ENCODE data around the gene IFNA16.
A peak's percentile ranks its signal among the peaks of the same experiment; 100 is the strongest.
"Not testable (repeated sequence)": the region's sequence is repeated elsewhere in the genome, so short reads cannot be mapped to it uniquely, and the experiment has no call there.

Gene IFNA16

DNA sequence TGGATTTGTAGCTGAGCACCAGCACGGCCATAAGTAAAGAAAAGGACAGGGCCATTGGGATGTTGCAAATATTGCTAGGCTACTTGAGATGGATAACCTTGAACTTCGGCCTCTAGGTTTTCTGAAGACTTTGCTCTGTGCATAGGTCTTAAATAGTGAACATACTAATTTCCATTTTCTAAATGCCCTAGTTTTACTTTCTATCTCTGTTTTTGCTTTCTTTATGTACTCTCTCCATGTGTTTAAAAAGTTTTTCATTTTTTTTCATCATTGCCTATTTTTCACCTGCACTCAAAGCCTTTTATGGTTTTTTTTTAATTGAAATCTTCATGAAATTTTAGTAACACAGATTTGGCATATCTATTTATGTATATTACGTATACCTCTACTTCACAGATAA lies 10.1 kb downstream of the IFNA16 start, which contains the start of gene IFNA10:
Gene IFNA10, minus strand, starts transcription at position 101 of the 400 bp plus-strand sequence. Its CDS starts 46 bp downstream, at position 55.
- H3K4me3 ChIP-seq (ENCODE audit: low read depth, low read length); H3K36me3 ChIP-seq (ENCODE audit: control insufficient read depth in 2 of 2, insufficient read depth in 1 of 2, low read length in 2 of 2); H3K4me1 ChIP-seq (ENCODE audit: control insufficient read depth, insufficient read depth, low read length); H3K27ac ChIP-seq (ENCODE audit: extremely low read depth, low read depth, low read length); POLR2A ChIA-PET; H3K9me3 ChIP-seq (ENCODE audit: control insufficient read depth, insufficient read depth, low read depth, low read length): not testable (repeated sequence)
- CTCF ChIA-PET: interaction anchor here (0.6 to 1.4 kb wide), 4 partner anchors 12 to 770 kb away, joined by 3 to 5 read pairs (median 5); no protein-coding TSS in a partner anchor

DNA sequence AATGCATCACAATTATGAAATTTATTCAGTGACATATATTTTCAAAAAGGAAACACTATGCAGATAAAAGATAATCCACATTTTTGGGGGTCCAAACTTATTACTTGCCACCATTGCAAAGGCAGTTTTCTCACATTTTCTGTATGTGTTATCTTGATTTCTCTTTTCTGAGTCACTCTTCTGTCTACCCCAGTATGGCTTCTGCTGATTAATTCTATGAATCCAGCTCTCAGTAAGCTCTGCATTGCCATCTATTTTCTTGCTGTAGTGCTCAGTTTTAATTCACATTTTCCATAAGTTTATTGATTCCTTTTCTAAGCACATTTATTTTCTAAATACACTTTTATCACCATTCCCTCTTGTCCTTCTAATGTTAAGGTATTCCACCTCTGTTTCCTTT lies 11.9 kb downstream of the IFNA16 start:
- no peak for TF ChIP-seq ZNF214 (tag by site-specific recombination; IDR thresholded peaks at IDR 0.05; ENCODE audit: borderline replicate concordance)
- CTCF ChIA-PET: no interaction called here
- Histone ChIP-seq H3K36me3 (ENCODE audit: control insufficient read depth in 2 of 2, insufficient read depth in 1 of 2, low read length in 2 of 2) (no peaks in the 10 kb centered on the region), H3K9me3 (ENCODE audit: control insufficient read depth, insufficient read depth, low read depth, low read length) (no peaks in the 10 kb centered on the region), H3K27ac (ENCODE audit: extremely low read depth, low read depth, low read length) (no peak overlapping the region), H3K4me3 (ENCODE audit: low read depth, low read length) (no peak overlapping the region), H3K4me1 (ENCODE audit: control insufficient read depth, insufficient read depth, low read length) (no peaks in the 10 kb centered on the region)
- POLR2A ChIA-PET: no interaction called here

DNA sequence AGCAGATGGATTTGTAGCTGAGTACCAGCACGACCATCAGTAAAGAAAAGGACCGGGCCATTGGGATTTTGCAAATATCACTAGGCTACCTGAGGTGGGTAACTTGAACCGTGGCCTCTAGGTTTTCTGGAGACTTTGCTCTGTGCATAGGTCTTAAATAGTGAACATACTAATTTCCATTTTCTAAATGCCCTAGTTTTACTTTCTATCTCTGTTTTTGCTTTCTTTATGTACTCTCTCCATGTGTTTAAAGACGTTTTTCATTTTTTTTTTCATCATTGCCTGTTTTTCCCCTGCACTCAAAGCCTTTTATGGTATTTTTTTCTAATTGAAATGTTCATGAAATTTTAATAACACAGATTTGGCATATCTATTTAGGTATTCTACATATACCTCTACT lies 15.0 kb downstream of the IFNA16 start, which contains the start of gene IFNA7:
Gene IFNA7, minus strand, starts transcription at position 101 of the 400 bp plus-strand sequence. Its CDS starts 40 bp downstream, at position 61.
- POLR2A ChIA-PET; H3K4me3 ChIP-seq (ENCODE audit: low read depth, low read length); H3K36me3 ChIP-seq (ENCODE audit: control insufficient read depth in 2 of 2, insufficient read depth in 1 of 2, low read length in 2 of 2); H3K4me1 ChIP-seq (ENCODE audit: control insufficient read depth, insufficient read depth, low read length); H3K27ac ChIP-seq (ENCODE audit: extremely low read depth, low read depth, low read length); H3K9me3 ChIP-seq (ENCODE audit: control insufficient read depth, insufficient read depth, low read depth, low read length): not testable (repeated sequence)
- CTCF ChIA-PET: interaction anchor here (0.7 to 2.5 kb wide), 2 partner anchors 11 to 27 kb away, joined by 4 to 8 read pairs; no protein-coding TSS in a partner anchor

DNA sequence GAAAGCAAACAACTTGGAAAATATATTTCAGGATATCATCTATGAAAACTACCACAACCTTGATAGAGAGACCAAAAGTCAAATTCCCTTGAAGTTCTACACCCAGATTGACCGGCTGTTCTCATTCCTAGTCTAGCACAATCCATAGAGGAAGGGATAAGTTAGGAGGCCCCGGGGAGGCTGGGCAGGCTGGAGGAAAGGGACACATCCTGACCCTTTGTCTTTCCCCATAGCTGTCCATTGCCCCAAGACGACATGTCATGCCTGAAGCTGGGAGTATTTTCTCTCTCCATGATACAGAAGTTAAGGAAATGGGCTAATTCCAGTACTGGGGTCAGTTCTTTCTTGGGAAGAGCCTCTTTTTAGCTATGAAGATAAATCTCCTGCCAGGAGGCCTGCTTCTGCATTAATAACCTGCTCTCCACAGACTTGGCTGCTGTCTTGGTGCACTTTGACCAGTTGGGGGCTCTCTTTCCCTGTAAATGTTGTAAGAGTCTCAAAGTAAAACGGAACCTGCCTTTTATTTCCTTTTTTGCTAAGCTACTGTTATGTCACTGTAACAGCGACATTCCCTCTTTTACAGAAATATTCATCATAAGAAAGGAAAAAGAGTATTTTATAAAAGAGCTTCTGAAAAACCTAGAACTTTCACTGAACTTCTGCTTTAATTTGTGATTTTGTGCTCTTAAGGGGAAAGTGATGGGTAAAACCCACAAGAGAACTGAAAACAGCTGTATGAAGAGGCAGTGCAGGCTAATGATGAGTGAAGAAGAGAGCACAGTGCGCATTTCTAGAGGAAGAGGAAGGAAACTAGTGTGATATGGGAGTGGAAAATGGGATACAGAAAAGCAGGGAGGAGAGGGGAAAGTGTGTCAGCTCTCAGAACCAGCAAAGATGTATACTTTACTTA lies 22.0 kb downstream of the IFNA16 start:
- not testable (repeated sequence) for H3K9me3 ChIP-seq (ENCODE audit: control insufficient read depth, insufficient read depth, low read depth, low read length); H3K27ac ChIP-seq (ENCODE audit: extremely low read depth, low read depth, low read length); H3K4me1 ChIP-seq (ENCODE audit: control insufficient read depth, insufficient read depth, low read length); H3K4me3 ChIP-seq (ENCODE audit: low read depth, low read length); H3K36me3 ChIP-seq (ENCODE audit: control insufficient read depth in 2 of 2, insufficient read depth in 1 of 2, low read length in 2 of 2)
- 0 out of 2 replicates have a peak, but pooled peaks have one; percentile 28 for TF ChIP-seq ZNF660 (tag by site-specific recombination; IDR thresholded peaks at IDR 0.05)
- peak; percentile 78 for TF ChIP-seq ZNF654 (tag by site-specific recombination; IDR thresholded peaks at IDR 0.05; ENCODE audit: low read depth)
- peak; percentile 42; the same call in 1 of the 2 replicates for TF ChIP-seq PRDM1 (tag by site-specific recombination; IDR thresholded peaks at IDR 0.05)
- ChIA-PET POLR2A (interaction anchor here (0.6 kb wide), 1 partner anchor 18 kb away, joined by 3 read pairs; no protein-coding TSS in a partner anchor), CTCF (interaction anchor here (0.6 to 3.7 kb wide), 40 partner anchors 9 to 1316 kb away, joined by 3 to 24 read pairs (median 4); partner anchors contain the start of gene IFNW1)

DNA sequence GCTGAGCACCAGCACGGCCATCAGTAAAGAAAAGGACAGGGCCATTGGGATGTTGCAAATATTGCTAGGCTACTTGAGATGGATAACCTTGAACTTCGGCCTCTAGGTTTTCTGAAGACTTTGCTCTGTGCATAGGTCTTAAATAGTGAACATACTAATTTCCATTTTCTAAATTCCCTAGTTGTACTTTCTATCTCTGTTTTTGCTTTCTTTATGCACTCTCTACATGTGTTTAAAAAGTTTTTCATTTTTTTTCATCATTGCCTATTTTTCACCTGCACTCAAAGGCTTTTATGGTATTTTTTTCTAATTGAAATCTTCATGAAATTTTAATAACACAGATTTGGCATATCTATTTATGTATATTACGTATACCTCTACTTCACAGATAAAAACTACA lies 29.6 kb downstream of the IFNA16 start, which contains the start of gene IFNA4:
Gene IFNA4, minus strand, starts transcription at position 101 of the 400 bp plus-strand sequence. Its CDS starts 56 bp downstream, at position 45.
- not testable (repeated sequence) for H3K36me3 ChIP-seq (ENCODE audit: control insufficient read depth in 2 of 2, insufficient read depth in 1 of 2, low read length in 2 of 2); H3K9me3 ChIP-seq (ENCODE audit: control insufficient read depth, insufficient read depth, low read depth, low read length); H3K4me1 ChIP-seq (ENCODE audit: control insufficient read depth, insufficient read depth, low read length); H3K4me3 ChIP-seq (ENCODE audit: low read depth, low read length); H3K27ac ChIP-seq (ENCODE audit: extremely low read depth, low read depth, low read length)
- ChIA-PET CTCF (interaction anchor here (0.7 kb wide), 1 partner anchor 386 kb away, joined by 3 read pairs; no protein-coding TSS in a partner anchor), POLR2A (interaction anchor here (0.6 kb wide), 1 partner anchor 935 kb away, joined by 3 read pairs; no protein-coding TSS in a partner anchor)

DNA sequence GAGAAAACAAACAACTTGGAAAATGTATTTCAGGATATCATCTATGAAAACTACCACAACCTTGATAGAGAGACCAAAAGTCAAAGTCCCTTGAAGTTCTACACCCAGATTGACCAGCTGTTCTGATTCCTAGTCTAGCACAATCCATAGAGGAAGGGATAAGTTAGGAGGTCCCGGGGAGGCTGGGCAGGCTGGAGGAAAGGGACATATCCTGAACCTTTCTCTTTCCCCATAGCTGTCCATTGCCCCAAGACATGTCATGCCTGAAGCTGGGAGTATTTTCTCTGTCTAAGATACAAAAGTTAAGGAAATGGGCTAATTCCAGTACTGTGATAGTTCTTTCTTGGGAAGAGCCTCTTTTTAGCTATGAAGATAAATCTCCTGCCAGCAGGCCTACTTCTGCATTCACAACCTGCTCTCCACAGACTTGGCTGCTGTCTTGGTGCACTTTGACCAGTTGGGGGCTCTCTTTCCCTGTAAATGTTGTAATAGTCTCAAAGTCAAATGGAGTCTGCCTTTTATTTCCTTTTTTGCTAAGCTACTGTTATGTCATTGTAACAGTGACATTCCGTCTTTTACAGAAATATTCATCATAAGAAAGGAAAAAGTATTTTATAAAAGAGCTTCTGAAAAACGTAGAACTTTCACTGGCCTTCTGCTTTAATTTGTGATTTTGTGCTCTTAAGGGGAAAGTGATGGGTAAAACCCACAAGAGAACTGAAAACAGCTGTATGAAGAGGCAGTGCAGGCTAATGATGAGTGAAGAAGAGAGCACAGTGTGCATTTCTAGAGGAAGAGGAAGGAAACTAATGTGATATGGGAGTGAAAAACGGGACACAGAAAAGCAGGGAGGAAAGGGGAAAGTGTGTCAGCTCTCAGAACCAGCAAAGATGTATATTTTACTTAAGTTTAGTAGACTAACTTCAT lies 34.0 kb downstream of the IFNA16 start:
- CTCF ChIA-PET: interaction anchor here (0.6 to 2.3 kb wide), 35 partner anchors 9 to 1130 kb away, joined by 3 to 24 read pairs (median 4); partner anchors contain the start of genes IFNA10 and IFNA8
- H3K27ac ChIP-seq (ENCODE audit: extremely low read depth, low read depth, low read length); H3K36me3 ChIP-seq (ENCODE audit: control insufficient read depth in 2 of 2, insufficient read depth in 1 of 2, low read length in 2 of 2); H3K9me3 ChIP-seq (ENCODE audit: control insufficient read depth, insufficient read depth, low read depth, low read length); POLR2A ChIA-PET; H3K4me1 ChIP-seq (ENCODE audit: control insufficient read depth, insufficient read depth, low read length); H3K4me3 ChIP-seq (ENCODE audit: low read depth, low read length): not testable (repeated sequence)
- 0 out of 2 replicates have a peak, but pooled peaks have one; percentile 7 for TF ChIP-seq PRDM1 (tag by site-specific recombination; IDR thresholded peaks at IDR 0.05)
- TF ChIP-seq ZNF654 (tag by site-specific recombination; IDR thresholded peaks at IDR 0.05; ENCODE audit: low read depth): peak; percentile 17; the same call in 1 of the 2 replicates
